Loucy (cell line): Measurements from ENCODE around the gene OR52N2.

Source experiments
- H2AFZ ChIP-seq: fragments of 200-600 bp; sonication (generic); 2 replicates; pipeline ENCODE4 v1.6.0; 2016; ENCODE audit warnings: antibody characterized with exemption, mild to moderate bottlenecking, low read length, moderate library complexity
- H3F3A ChIP-seq: fragments of 200-600 bp; 2 replicates; pipeline ENCODE4 v1.6.0; 2016; ENCODE audit warnings: antibody characterized with exemption, low read depth, mild to moderate bottlenecking
- H3K27me3 ChIP-seq: fragments of 200-600 bp; sonication (generic); 2 replicates; pipeline ENCODE4 v1.6.1; 2014; ENCODE audit warnings: low read length, mild to moderate bottlenecking; ENCODE audit not compliant: insufficient read depth, poor library complexity, severe bottlenecking
- H3K36me3 ChIP-seq: fragments of 200-600 bp; sonication (generic); 2 replicates; pipeline ENCODE4 v1.6.1; 2016; ENCODE audit warnings: low read length; ENCODE audit not compliant: insufficient read depth
- H3K4me1 ChIP-seq: fragments of 200-600 bp; sonication (generic); 2 replicates; pipeline ENCODE4 v1.5.1; 2014; ENCODE audit warnings: low read length, mild to moderate bottlenecking; ENCODE audit not compliant: insufficient read depth, poor library complexity, severe bottlenecking
- H3K4me2 ChIP-seq: fragments of 200-600 bp; sonication (generic); 2 replicates; pipeline ENCODE4 v1.6.0; 2014; ENCODE audit warnings: antibody characterized with exemption, low read length, low read depth, mild to moderate bottlenecking; ENCODE audit not compliant: poor library complexity, severe bottlenecking
- H3K4me3 ChIP-seq: fragments of 200-600 bp; sonication (generic); 2 replicates; pipeline ENCODE4 v1.5.1; 2014; ENCODE audit warnings: low read length, mild to moderate bottlenecking, mixed read lengths; ENCODE audit not compliant: poor library complexity, severe bottlenecking
- H3K79me2 ChIP-seq: fragments of 200-600 bp; sonication (generic); 2 replicates; pipeline ENCODE4 v1.6.1; 2014; ENCODE audit warnings: low read length; ENCODE audit not compliant: insufficient read depth
- H3K9ac ChIP-seq: fragments of 200-600 bp; sonication (generic); 2 replicates; pipeline ENCODE4 v1.6.0; 2014; ENCODE audit warnings: mild to moderate bottlenecking, low read depth, low read length, moderate library complexity; ENCODE audit not compliant: poor library complexity, severe bottlenecking
- H3K9me2 ChIP-seq: fragments of 200-600 bp; sonication (generic); replicated peaks from 2 replicates; pipeline ENCODE4 v1.6.1; 2016; ENCODE audit warnings: low read depth, low read length, mixed read lengths
- H3K9me3 ChIP-seq: fragments of 200-600 bp; sonication (generic); 2 replicates; pipeline ENCODE4 v1.6.1; 2014; ENCODE audit warnings: mild to moderate bottlenecking, antibody characterized with exemption, low read length, low read depth; ENCODE audit not compliant: insufficient read depth
- H4K20me1 ChIP-seq: fragments of 200-600 bp; sonication (generic); 2 replicates; pipeline ENCODE4 v1.6.0; 2014; ENCODE audit warnings: antibody characterized with exemption, low read length, mild to moderate bottlenecking; ENCODE audit not compliant: insufficient read depth, poor library complexity, severe bottlenecking
- CTCF ChIP-seq: fragments of 200-600 bp; sonication (generic); conservative IDR thresholded peaks from 2 replicates; pipeline ENCODE4 v1.5.1; 2014; ENCODE audit warnings: mild to moderate bottlenecking, antibody characterized with exemption, low read length
- EZH2phosphoT487 ChIP-seq: fragments of 200-600 bp; IDR thresholded peaks from 2 replicates; pipeline ENCODE4 v1.6.1; 2018; ENCODE audit warnings: antibody characterized with exemption, mild to moderate bottlenecking, moderate library complexity, borderline replicate concordance

The OR52N2 gene

GRCh38 chr11:5791165-5791564, 17.6 kb upstream of the OR52N2 start, which contains the start of gene OR52N1:
Gene OR52N1 (minus strand): TSS chr11:5791265. CDS start chr11:5788816, 2,449 bp downstream.
- no peaks in the 10 kb centered on the region for H3K27me3 ChIP-seq
- no peaks in the 10 kb centered on the region for H3K9me2 ChIP-seq
- H4K20me1 ChIP-seq, result no peaks in the 10 kb centered on the region
- H3K9ac ChIP-seq, result no peak within 1 kb of the TSS
- H3K79me2 ChIP-seq, result no peaks in the 10 kb centered on the region
- no peak within 1 kb of the TSS for H3K4me2 ChIP-seq
- H3K36me3 ChIP-seq, result no peaks in the 10 kb centered on the region
- no peaks in the 10 kb centered on the region for H3F3A ChIP-seq
- TF ChIP-seq EZH2phosphoT487 (no peak), CTCF (no peak)
- no peaks in the 10 kb centered on the region for H3K4me1 ChIP-seq
- H3K4me3 ChIP-seq, result no peak within 1 kb of the TSS
- no peaks in the 10 kb centered on the region for H3K9me3 ChIP-seq
- no peak within 1 kb of the TSS for H2AFZ ChIP-seq

- H3K79me2 ChIP-seq, result no peaks in the 10 kb centered on the region
- no peaks in the 10 kb centered on the region for H4K20me1 ChIP-seq
- H3K36me3 ChIP-seq, result no peaks in the 10 kb centered on the region
- H3K27me3 ChIP-seq, result no peaks in the 10 kb centered on the region
- H2AFZ ChIP-seq, result no peak overlapping the region
- H3F3A ChIP-seq, result no peaks in the 10 kb centered on the region
- no peak overlapping the region for H3K4me3 ChIP-seq
- no peaks in the 10 kb centered on the region for H3K9me3 ChIP-seq
- no peaks in the 10 kb centered on the region for H3K4me1 ChIP-seq
- H3K9me2 ChIP-seq, result no peaks in the 10 kb centered on the region
- no peak overlapping the region for H3K4me2 ChIP-seq
- no peak overlapping the region for H3K9ac ChIP-seq
- TF ChIP-seq CTCF, result no peak
- TF ChIP-seq EZH2phosphoT487, result no peak
These were observed 12.2 kb upstream of the OR52N2 start for GRCh38 chr11:5796541-5796940.

- H3K27me3 ChIP-seq, result no peaks in the 10 kb centered on the region
- no peak overlapping the region for H3K9ac ChIP-seq
- H3K36me3 ChIP-seq, result no peaks in the 10 kb centered on the region
- no peaks in the 10 kb centered on the region for H4K20me1 ChIP-seq
- no peaks in the 10 kb centered on the region for H3K79me2 ChIP-seq
- no peak overlapping the region for H3K4me2 ChIP-seq
- no peaks in the 10 kb centered on the region for H3K9me2 ChIP-seq
- no peaks in the 10 kb centered on the region for H3F3A ChIP-seq
- H3K4me1 ChIP-seq, result peaks cover 2% of the 10 kb centered on the region
- H3K9me3 ChIP-seq, result no peaks in the 10 kb centered on the region
- H3K4me3 ChIP-seq, result no peak overlapping the region
- TF ChIP-seq CTCF, result no peak
- no peak for TF ChIP-seq EZH2phosphoT487
- no peak overlapping the region for H2AFZ ChIP-seq
These were observed 4.7 kb upstream of the OR52N2 start for GRCh38 chr11:5803982-5804381.
